Uterine smooth muscle cell (primary cell): ENCODE data around the gene VHLL. TPM values are rescaled to one million over a fixed set of nuclear protein-coding genes. Genes with fewer than 3 reads are reported as not detected.

Experiments
- total RNA-seq: library from RNA; depleted of rRNA; stranded (reverse); fragments of >200 nt; gene quantifications from 2 replicates; pipeline ENCODE4 v1.2.3, GENCODE V29; 2014

VHLL gene
- not detected in 2 replicates for total RNA-seq

GRCh38 chr1:156298852-156299357 is at the start of gene VHLL:
TSS of gene VHLL (minus strand) at chr1:156299307. CDS start at chr1:156299189, 118 bp downstream.

GRCh38 chr1:156338180-156338976 is 39.3 kb upstream of the VHLL start, which contains the start of the genes CCT3 and TSACC:
TSS of gene CCT3 (minus strand) at chr1:156338292. CDS start at chr1:156338184, 108 bp downstream.
TSS of gene TSACC (plus strand) at chr1:156338526. CDS start at chr1:156339758, 1,232 bp downstream.

GRCh38 chr1:156295391-156295947 is 3.6 kb downstream of the VHLL start, which contains the start of gene GLMP:
TSS of gene GLMP (minus strand) at chr1:156295679. CDS start at chr1:156295645, 34 bp downstream.

GRCh38 chr1:156284112-156284511 is 15.0 kb downstream of the VHLL start, which contains the start of gene TMEM79:
TSS of gene TMEM79 (plus strand) at chr1:156284325. CDS start at chr1:156285227, 902 bp downstream.

GRCh38 chr1:156282479-156283222 is 16.5 kb downstream of the VHLL start, which contains the start of gene SMG5:
TSS of gene SMG5 (minus strand) at chr1:156282825. CDS start at chr1:156282680, 145 bp downstream.

Other genes starting within 250 kb of the VHLL start
- 12.8 and 14.7 TPM in 2 replicates for gene UBQLN4, start 245.5 kb downstream of the VHLL start, total RNA-seq
- 35.0 and 40.1 TPM in 2 replicates for gene LAMTOR2, start 244.5 kb downstream of the VHLL start, total RNA-seq
- gene RAB25, start 238.1 kb downstream of the VHLL start, total RNA-seq = not detected in 2 replicates
- 0.89 and 1.7 TPM in 2 replicates for gene MEX3A, start 216.8 kb downstream of the VHLL start, total RNA-seq
- gene LMNA, start 184.6 kb downstream of the VHLL start, total RNA-seq = 1,149 and 1,765 TPM in 2 replicates
- 0.66 and 1.2 TPM in 2 replicates for gene SEMA4A, start 145.7 kb downstream of the VHLL start, total RNA-seq
- 7.6 and 11.2 TPM in 2 replicates for gene SLC25A44, start 105.2 kb downstream of the VHLL start, total RNA-seq
- 28.9 and 45.6 TPM in 2 replicates for gene PMF1, start 86.3 kb downstream of the VHLL start, total RNA-seq
- 0.11 TPM in 1 of 2 replicates, not detected in the other for gene BGLAP, start 57.1 kb downstream of the VHLL start, total RNA-seq
- 0.22 and 0.37 TPM in 2 replicates for gene PAQR6, start 51.3 kb downstream of the VHLL start, total RNA-seq
- gene SMG5, start 16.5 kb downstream of the VHLL start, total RNA-seq = 54.8 and 59.2 TPM in 2 replicates
- gene TMEM79, start 15.0 kb downstream of the VHLL start, total RNA-seq = 1.3 and 2.5 TPM in 2 replicates
- gene GLMP, start 3.6 kb downstream of the VHLL start, total RNA-seq = 38.3 and 69.4 TPM in 2 replicates
- gene CCT3, start 39.0 kb upstream of the VHLL start, total RNA-seq = 385 and 599 TPM in 2 replicates
- not detected in 2 replicates for gene TSACC, start 39.2 kb upstream of the VHLL start, total RNA-seq
- not detected in 2 replicates for gene RHBG, start 69.9 kb upstream of the VHLL start, total RNA-seq
- gene MEF2D, start 201.5 kb upstream of the VHLL start, total RNA-seq = 6.9 and 7.7 TPM in 2 replicates